OCI-LY3 (cell line): ENCODE results near the gene TFDP1.

Source experiments
- CTCF ChIP-seq: fragments of 200-600, 300-600 bp; sonication (generic); IDR thresholded peaks from 2 replicates; pipeline ENCODE4 v1.5.1; 2014; ENCODE audit warnings: antibody characterized with exemption, low read length, low read depth
- EZH2phosphoT487 ChIP-seq: fragments of 200-600 bp; shearing (Covaris generic); IDR thresholded peaks from 2 replicates; pipeline ENCODE4 v1.6.1; 2018; ENCODE audit warnings: antibody characterized with exemption, mixed run types, low read depth

DNA sequence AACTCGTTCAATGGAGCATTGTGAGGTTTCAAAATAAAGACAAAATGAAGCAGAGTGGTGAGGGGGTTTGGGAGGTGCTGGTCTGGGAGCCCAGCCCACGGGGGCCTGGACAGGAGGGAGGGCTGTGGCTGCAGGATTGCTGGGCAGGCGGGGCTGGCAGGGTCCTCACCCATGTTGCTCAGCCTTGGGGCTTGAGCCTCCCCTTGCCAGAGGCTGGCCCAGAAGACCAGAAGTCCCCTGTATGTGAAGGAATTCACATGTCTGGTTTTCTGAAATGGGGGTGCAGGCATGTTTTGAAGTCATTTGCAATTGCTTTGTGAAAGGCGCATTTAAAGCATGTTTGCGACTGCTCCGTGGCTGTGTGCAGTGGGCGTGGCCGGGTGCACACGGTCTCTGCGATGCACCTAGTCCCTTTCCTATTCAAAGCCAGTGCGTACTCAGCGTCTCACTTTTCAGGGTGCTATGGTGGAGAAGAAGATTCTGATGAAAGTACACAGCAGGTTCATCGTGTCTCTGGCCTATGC lies 84.7 kb downstream of the TFDP1 start:
- TF ChIP-seq CTCF (no peak), EZH2phosphoT487 (no peak)
